IPS-18a (cell line): ENCODE measurements around the gene SLC25A18.
"Not testable (repeated sequence)": the region's sequence is repeated elsewhere in the genome, so short reads cannot be mapped to it uniquely, and the experiment has no call there.

ENCODE experiments used
- H3K27ac ChIP-seq: one replicate; pipeline ENCODE4 v1.5.1; 2013; ENCODE audit warnings: low read length
- H3K27me3 ChIP-seq: one replicate; pipeline ENCODE4 v1.6.1; 2013; ENCODE audit warnings: mild to moderate bottlenecking, low read length; ENCODE audit not compliant: control insufficient read depth, insufficient read depth
- H3K36me3 ChIP-seq: one replicate; pipeline ENCODE4 v1.6.1; 2013; ENCODE audit warnings: low read depth, low read length; ENCODE audit not compliant: control insufficient read depth
- H3K4me1 ChIP-seq: one replicate; pipeline ENCODE4 v1.6.1; 2013; ENCODE audit warnings: low read depth, low read length; ENCODE audit not compliant: control insufficient read depth
- H3K4me3 ChIP-seq: one replicate; pipeline ENCODE4 v1.5.1; 2013; ENCODE audit warnings: low read length
- H3K9ac ChIP-seq: one replicate; pipeline ENCODE4 v1.6.1; 2013; ENCODE audit warnings: mild to moderate bottlenecking, low read length, moderate library complexity
- H3K9me3 ChIP-seq: one replicate; pipeline ENCODE4 v1.6.1; 2013; ENCODE audit warnings: low read depth, low read length; ENCODE audit not compliant: control insufficient read depth

SLC25A18 gene

DNA sequence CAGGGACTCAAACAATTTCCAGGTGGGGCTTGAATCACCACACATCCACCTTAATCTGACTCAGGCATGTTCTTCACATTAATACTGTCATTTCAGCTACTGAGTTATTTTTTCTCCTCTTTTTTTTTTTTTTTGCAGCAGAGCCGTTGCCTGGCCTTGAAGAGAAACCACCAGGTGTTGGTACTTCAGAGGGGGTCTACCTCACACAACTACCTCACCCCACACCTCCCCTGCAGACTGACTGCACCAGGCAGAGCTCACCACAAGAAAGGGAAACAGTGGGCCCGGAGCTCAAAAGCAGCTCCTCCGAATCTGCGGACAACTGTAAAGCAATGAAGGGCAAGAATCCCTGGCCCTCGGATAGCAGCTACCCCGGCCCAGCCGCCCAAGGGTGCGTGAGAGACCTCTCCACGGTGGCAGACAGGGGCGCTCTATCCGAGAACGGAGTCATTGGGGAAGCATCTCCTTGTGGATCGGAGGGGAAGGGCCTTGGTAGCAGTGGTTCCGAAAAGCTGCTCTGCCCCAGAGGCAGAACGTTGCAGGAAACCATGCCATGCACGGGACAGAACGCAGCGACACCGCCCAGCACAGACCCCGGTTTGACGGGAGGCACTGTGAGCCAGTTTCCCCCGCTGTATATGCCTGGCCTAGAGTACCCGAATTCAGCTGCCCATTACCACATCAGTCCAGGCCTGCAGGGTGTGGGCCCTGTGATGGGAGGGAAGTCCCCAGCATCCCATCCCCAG, 15.1 kb upstream of the SLC25A18 start:
- Histone ChIP-seq H3K27me3 (no peaks in the 10 kb centered on the region), H3K4me3 (no peak overlapping the region), H3K9me3 (no peaks in the 10 kb centered on the region), H3K36me3 (peaks cover 73% of the 10 kb centered on the region), H3K4me1 (no peaks in the 10 kb centered on the region), H3K9ac (no peak overlapping the region), H3K27ac (no peak overlapping the region)

GRCh38 chr22:17548756-17549035, 14.6 kb upstream of the SLC25A18 start:
- no peaks in the 10 kb centered on the region for H3K4me1 ChIP-seq
- H3K9me3 ChIP-seq, result no peaks in the 10 kb centered on the region
- peaks cover 73% of the 10 kb centered on the region for H3K36me3 ChIP-seq
- no peak overlapping the region for H3K9ac ChIP-seq
- no peak overlapping the region for H3K4me3 ChIP-seq
- H3K27ac ChIP-seq, result no peak overlapping the region
- H3K27me3 ChIP-seq, result no peaks in the 10 kb centered on the region

DNA sequence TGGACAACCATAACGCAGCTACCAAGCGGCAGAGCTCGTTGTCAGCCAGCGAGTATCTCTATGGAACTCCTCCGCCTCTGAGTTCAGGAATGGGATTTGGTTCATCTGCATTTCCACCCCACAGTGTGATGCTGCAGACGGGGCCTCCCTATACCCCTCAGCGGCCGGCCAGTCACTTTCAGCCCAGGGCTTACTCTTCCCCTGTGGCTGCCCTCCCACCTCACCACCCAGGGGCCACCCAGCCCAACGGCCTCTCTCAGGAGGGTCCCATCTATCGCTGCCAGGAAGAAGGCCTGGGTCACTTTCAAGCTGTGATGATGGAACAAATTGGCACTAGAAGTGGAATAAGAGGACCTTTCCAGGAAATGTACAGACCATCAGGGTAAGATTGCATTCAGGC, 14.1 kb upstream of the SLC25A18 start:
- peaks cover 75% of the 10 kb centered on the region for H3K36me3 ChIP-seq
- H3K27me3 ChIP-seq, result no peaks in the 10 kb centered on the region
- H3K4me1 ChIP-seq, result no peaks in the 10 kb centered on the region

DNA sequence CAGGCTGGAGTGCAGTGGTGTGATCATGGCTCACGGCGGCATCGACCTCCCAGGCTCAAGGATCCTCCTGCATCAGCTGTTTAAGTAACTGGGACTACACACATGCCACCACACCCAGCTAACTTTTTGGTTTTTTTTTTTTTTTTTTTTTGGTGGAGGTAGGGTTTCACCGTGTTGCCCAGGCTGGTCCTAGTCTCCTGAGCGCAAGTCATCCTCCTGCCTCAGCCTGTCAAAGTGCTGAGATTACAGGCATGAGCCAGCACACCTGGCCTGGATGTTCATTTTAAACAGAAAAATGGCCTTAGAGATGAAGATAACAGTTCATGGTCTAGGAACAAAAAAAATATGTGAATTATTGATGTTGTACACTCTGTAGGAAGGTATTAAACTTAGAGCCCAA, 13.6 kb upstream of the SLC25A18 start:
- Histone ChIP-seq H3K27ac (no peak overlapping the region), H3K4me3 (no peak overlapping the region), H3K36me3 (peaks cover 78% of the 10 kb centered on the region), H3K27me3 (no peaks in the 10 kb centered on the region), H3K4me1 (no peaks in the 10 kb centered on the region), H3K9me3 (no peaks in the 10 kb centered on the region), H3K9ac (no peak overlapping the region)

More for the DNA sequence above, 14.1 kb upstream of the SLC25A18 start:
- no peak overlapping the region for H3K4me3 ChIP-seq
- H3K9me3 ChIP-seq, result no peaks in the 10 kb centered on the region
- no peak overlapping the region for H3K27ac ChIP-seq
- no peak overlapping the region for H3K9ac ChIP-seq

DNA sequence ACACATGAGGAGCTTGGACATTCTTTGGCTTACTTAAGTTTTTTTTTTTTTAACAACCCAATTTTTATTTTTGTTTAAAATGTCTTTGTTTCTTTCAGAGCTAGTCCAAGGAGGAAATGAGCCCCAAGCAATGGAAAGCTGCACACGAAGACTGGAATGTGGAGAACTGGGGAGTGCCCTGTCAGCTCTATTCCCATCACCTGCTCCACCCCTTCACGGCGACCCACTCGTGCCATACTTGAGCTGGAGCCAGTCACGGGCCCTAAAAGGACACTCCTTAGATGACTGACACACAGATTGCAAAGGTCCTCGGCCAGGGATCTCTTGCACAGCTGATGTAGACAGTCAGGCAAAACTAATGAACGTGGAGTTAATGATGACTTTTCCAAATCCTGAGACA, 10.6 kb upstream of the SLC25A18 start:
- Histone ChIP-seq H3K4me3 (no peak overlapping the region), H3K36me3 (peaks cover 84% of the 10 kb centered on the region), H3K4me1 (no peaks in the 10 kb centered on the region), H3K27me3 (no peaks in the 10 kb centered on the region), H3K9ac (no peak overlapping the region), H3K27ac (no peak overlapping the region), H3K9me3 (no peaks in the 10 kb centered on the region)

DNA sequence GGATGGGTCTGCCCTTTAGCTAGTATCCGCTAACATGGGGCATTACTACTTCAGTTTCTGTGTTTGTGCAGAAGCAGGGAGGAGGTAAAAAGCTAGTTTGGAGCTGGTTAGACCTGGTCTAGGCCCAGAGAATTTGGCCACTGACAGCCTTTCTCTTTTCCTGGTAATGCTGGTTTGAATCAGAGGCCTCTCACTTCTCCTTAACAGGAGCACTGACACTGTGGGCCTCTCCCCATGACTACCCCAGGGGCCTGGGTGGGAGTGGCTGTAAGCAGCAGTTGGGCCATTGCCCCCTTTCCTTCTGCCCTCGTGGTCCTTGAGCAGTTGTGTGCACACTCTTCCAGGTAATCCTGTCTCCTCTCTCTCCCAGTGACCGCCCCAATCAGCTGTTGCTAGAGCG, 8.5 kb upstream of the SLC25A18 start:
- Histone ChIP-seq H3K4me1 (no peaks in the 10 kb centered on the region), H3K9ac (no peak overlapping the region), H3K36me3 (peaks cover 80% of the 10 kb centered on the region), H3K27ac (no peak overlapping the region), H3K9me3 (no peaks in the 10 kb centered on the region), H3K4me3 (no peak overlapping the region), H3K27me3 (no peaks in the 10 kb centered on the region)

- Histone ChIP-seq H3K4me1 (peaks cover 21% of the 10 kb centered on the region), H3K36me3 (peaks cover 44% of the 10 kb centered on the region), H3K27me3 (no peaks in the 10 kb centered on the region), H3K4me3 (no peak overlapping the region), H3K9me3 (no peaks in the 10 kb centered on the region), H3K27ac (no peak overlapping the region), H3K9ac (no peak overlapping the region)
Measured at GRCh38 chr22:17559188-17559587, 4.1 kb upstream of the SLC25A18 start.

GRCh38 chr22:17563936-17564391, 666 bp downstream of the SLC25A18 start:
- Histone ChIP-seq H3K27me3 (no peaks in the 10 kb centered on the region), H3K9ac (no peak overlapping the region), H3K4me1 (peaks cover 22% of the 10 kb centered on the region), H3K9me3 (no peaks in the 10 kb centered on the region), H3K4me3 (no peak overlapping the region), H3K36me3 (peaks cover 13% of the 10 kb centered on the region), H3K27ac (peak overlapping the region; percentile 94)

DNA sequence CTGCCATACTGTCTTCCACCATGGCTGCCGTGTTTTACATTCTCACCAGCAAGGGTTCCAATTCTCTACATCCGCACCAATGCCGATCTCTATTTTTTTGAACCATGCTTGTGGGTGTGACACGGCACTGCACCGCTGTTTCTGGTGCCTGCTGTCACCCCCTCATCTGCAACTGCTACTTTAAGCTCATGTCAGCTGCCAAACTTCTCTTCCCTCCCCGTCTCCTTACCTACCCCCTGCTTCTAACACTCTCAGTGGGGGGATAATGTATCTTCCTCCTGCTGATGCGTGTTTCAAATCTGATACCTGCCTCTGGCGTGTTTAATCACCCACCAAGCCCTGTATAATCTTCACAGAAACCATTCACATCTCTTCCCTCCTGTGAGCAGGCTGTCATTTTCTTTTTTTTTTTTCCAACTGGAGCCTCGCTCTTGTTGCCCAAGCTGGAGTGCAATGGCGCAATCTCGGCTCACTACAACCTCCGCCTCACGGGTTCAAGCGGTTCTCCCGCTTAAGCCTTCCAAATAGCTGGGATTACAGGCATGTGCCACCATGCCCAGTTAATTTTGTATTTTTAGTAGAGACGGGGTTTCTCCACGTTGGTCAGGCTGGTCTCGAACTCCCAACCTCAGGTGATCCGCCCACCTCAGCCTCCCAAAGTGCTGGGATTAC, 2.9 kb downstream of the SLC25A18 start:
- not testable (repeated sequence) for H3K9ac ChIP-seq

DNA sequence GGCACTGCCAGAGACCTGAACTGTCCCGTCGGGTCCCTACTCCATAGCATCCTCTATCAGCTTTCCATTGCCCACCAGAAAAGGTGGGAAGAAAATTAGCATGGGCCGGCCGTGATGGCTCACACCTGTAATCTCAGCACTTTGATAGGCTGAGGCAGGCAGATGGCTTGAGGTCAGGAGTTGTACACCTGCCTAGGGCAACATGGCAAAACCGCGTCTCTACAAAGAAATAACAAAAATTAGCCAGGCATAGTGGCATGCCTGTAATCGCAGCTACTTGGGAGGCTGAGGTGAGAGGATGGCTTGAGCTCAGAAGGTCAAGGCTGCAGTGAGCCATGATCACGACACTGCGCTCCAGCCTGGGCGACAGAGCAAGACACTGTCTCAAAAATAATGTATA, 3.5 kb downstream of the SLC25A18 start:
- H3K9ac ChIP-seq, result no peak overlapping the region
- peaks cover 39% of the 10 kb centered on the region for H3K4me1 ChIP-seq
- no peak overlapping the region for H3K27ac ChIP-seq
- H3K27me3 ChIP-seq, result no peaks in the 10 kb centered on the region
- no peaks in the 10 kb centered on the region for H3K9me3 ChIP-seq
- no peak overlapping the region for H3K4me3 ChIP-seq
- H3K36me3 ChIP-seq, result no peaks in the 10 kb centered on the region

More for the DNA sequence above, 2.9 kb downstream of the SLC25A18 start:
- H3K9me3 ChIP-seq, H3K36me3 ChIP-seq, H3K27me3 ChIP-seq, H3K27ac ChIP-seq, H3K4me3 ChIP-seq: not testable (repeated sequence)
- H3K4me1 ChIP-seq, result peaks cover 39% of the 10 kb centered on the region

- Histone ChIP-seq H3K9me3 (no peaks in the 10 kb centered on the region), H3K36me3 (no peaks in the 10 kb centered on the region), H3K9ac (no peak overlapping the region), H3K27ac (no peak overlapping the region), H3K4me1 (peaks cover 17% of the 10 kb centered on the region), H3K27me3 (no peaks in the 10 kb centered on the region), H3K4me3 (no peak overlapping the region)
Measured at GRCh38 chr22:17569971-17570511, 6.7 kb downstream of the SLC25A18 start.
